AG09309 (cell line): ENCODE measurements around the gene SSR3.
"Not testable (repeated sequence)": the region's sequence is repeated elsewhere in the genome, so short reads cannot be mapped to it uniquely, and the experiment has no call there.

ENCODE experiments used
- DNase-seq: peaks from one replicate; pipeline ENCODE4 v3.0.0-alpha.2; 2010; ENCODE audit warnings: low read depth
- H3K4me3 ChIP-seq: 2 replicates; pipeline ENCODE4 v1.5.1; 2011; ENCODE audit warnings: mild to moderate bottlenecking, low read depth, low read length, moderate library complexity; ENCODE audit not compliant: control insufficient read depth
- CTCF ChIP-seq: IDR thresholded peaks from 2 replicates; pipeline ENCODE4 v1.5.1; 2011; ENCODE audit warnings: mild to moderate bottlenecking, low read depth, low read length, inconsistent platforms; ENCODE audit not compliant: insufficient read depth, control insufficient read depth; ENCODE audit errors: missing control alignments

Gene SSR3

GRCh38 chr3:156599089-156599874 is 44.4 kb upstream of the SSR3 start:
- no peak overlapping the region for H3K4me3 ChIP-seq
- TF ChIP-seq CTCF = no peak
- no peak for DNase-seq

DNA sequence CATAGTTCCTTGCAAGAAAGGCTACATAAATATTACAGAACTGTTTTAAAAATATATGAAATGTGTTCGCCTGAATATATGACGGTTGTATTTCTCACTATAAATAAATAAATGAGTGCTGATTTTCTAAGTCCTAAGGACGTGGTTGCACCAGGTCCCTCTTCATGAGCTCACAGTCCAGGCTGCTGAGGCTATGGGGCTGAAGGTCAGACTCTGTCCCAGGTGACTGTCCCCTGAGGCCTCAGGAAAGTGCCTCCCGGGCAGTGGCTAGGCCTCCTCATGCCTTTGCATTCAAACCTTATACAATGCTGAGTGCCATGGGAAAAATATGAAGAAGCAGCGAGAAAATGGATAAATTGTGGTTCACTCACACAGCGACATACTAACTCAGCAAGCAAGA is 43.5 kb upstream of the SSR3 start:
- TF ChIP-seq CTCF = no peak
- no peak overlapping the region for H3K4me3 ChIP-seq
- no peak for DNase-seq

- no peak for TF ChIP-seq CTCF
- no peak overlapping the region for H3K4me3 ChIP-seq
- DNase-seq = no peak
Measured at GRCh38 chr3:156594219-156594683, 39.3 kb upstream of the SSR3 start.

DNA sequence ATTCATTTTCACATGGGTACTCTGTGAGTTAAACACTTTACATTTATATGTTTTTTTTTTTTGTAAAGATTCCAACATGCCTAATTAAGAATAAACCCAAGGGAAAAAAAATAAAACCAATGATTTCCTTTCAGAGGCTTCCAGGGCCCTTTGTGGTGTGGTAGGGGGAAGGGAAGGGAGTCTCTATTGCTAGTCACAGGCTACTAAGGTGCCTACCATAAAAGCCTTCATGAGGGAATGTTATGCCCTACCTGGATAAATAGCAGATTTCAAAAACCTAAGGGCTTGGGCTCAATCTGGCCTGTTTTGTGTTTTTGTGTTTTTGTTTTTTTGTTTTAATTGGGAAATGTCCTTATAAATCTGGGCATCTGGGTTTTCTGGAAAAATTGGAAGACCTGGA is 38.9 kb upstream of the SSR3 start:
- DNase-seq = no peak
- H3K4me3 ChIP-seq = no peak overlapping the region
- no peak for TF ChIP-seq CTCF

DNA sequence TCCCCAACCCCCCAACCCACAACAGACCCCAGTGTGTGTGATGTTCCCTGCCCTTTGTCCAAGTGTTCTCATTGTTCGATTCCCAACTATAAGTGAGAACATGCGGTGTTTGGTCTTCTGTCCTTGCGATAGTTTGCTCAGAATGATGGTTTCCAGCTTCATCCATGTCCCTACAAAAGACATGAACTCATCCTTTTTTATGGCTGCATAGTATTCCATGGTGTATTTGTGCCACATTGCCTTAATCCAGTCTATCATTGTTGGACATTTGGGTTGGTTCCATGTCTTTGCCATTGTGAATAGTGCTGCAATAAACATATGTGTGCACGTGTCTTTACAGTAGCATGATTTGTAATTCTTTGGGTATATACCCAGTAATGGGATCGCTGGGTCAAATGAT is 34.9 kb upstream of the SSR3 start:
- not testable (repeated sequence) for H3K4me3 ChIP-seq, DNase-seq

- no peak overlapping the region for H3K4me3 ChIP-seq
- TF ChIP-seq CTCF = no peak
- DNase-seq = no peak
Measured at GRCh38 chr3:156587760-156588069, 32.8 kb upstream of the SSR3 start.

DNA sequence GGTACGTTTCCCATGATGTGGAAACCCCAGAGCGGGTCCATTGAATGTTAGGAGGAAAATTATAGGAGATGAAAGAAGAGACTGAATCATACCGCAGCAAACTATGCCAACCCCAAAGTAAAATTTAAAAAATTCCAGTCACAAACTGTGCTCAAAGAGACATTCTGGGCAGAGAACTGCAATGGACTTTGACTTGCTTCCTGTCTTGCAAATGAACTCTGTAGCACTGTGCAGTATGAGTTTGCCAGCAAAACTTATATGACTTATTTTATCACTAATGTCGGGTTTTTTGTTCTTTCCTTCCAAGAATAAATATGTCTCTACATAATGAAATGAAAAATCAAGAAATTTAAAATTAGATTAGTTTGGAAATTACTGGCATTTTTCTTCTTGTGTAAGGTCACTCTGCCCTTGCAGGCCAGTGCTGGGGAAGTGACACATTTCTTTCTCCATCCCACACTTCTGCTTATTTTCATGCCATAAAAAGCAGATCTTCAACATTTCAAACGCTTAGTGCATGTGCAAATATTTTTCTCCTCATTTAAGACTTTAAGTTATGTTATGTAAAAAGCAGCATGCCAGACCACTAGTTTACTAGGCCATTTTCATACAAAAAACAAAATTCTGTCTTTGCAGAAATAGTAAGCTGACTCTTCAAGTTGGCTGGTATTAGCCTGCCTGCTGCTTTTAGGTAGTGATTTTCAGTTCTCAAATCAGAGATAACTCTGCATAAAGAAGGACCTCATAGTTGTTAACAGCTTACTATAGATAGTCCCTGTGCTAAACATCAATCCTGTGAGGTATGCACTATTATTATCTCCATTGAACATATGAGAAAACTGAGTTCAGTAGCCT is 32.2 kb upstream of the SSR3 start:
- H3K4me3 ChIP-seq = no peak overlapping the region

More for the DNA sequence above, 32.2 kb upstream of the SSR3 start:
- no peak for DNase-seq
- no peak for TF ChIP-seq CTCF
